HG03342 (cell line): ENCODE measurements around the gene TEAD2.
"Not testable (repeated sequence)": the region's sequence is repeated elsewhere in the genome, so short reads cannot be mapped to it uniquely, and the experiment has no call there.

Experiments used
- ATAC-seq: cut with Tn5 transposase; IDR thresholded peaks from one replicate; pipeline ENCODE4 v1.9.1; 2021; ENCODE audit warnings: mild to moderate bottlenecking, moderate library complexity; ENCODE audit not compliant: unreplicated experiment

The TEAD2 gene

GRCh38 chr19:49333811-49334288 is 28.4 kb downstream of the TEAD2 start:
- peak; percentile 39 for ATAC-seq

DNA sequence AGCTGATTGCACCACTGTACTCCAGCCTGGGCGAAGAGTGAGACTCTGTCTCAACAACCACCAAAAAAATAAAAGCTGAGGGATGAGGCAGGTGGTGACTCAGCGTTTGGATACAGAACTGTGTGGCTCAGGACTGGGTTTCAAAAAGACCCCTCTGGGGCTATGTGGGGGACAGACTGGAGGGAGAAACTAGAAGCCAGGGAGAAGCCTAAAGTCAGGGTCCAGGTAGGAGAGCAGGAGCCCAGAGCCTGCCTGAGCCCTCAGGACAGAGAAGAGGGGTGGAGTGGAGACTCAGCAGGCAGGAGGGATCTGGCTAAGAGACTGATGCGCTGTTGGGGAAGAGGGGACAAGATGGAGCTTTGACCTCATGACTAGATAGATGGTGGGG is 28.8 kb downstream of the TEAD2 start:
- no peak for ATAC-seq

DNA sequence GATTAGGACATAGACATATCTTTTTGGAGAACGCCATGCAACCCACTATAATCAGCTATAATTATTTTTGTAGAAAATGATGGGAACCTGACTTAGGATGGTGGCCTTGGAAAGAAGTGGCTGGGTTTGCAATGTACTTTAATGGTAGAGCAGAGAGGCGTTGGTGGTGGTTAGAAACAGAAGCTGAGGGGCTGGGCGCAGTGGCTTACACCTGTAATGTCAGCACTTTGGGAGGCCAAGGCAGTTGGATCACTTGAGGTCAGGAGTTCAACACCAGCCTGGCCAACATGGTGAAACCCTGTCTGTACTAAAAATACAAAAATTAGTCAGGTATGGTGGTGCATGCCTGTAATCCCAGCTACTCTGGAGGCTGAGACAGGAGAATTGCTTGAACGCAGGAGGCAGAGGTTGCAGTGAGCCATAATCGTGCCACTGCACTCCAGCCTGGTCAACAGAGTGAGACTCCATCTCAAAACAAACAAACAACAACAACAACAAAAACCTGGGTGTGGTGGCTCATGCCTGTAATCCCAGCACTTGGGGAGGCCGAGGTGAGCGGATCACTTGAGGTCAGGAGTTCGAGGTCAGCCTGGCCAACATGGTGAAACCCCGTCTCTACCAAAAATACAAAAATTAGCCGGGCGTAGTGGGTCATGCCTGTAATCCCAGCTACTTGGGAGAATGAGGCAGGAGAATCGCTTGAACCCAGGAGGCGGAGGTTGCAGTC is 29.4 kb downstream of the TEAD2 start:
- ATAC-seq = not testable (repeated sequence)

- ATAC-seq = peak; percentile 55
Observed at GRCh38 chr19:49331616-49332055, 30.6 kb downstream of the TEAD2 start.

DNA sequence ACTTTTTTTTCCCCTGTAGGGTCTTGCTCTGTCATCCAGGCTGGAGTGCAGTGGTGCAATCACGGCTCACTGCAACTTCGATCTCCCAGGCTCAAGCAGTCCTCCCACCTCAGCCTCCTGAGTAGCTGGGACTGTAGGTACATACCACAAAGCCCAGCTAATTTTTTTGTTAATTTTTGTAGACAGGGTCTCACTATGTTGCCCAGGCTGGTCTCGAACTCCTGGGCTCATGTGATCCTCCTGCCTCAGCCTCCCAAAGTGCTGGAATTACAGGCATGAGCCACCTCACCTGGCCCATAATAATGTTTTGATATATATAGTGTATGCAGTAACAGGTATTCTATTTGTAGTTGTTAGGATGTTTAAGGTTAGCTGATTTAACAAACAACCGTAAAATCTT is 31.0 kb downstream of the TEAD2 start:
- not testable (repeated sequence) for ATAC-seq

GRCh38 chr19:49328741-49329140 is 33.5 kb downstream of the TEAD2 start:
- no peak for ATAC-seq

- no peak for ATAC-seq
Observed at GRCh38 chr19:49327878-49328544, 34.2 kb downstream of the TEAD2 start.

DNA sequence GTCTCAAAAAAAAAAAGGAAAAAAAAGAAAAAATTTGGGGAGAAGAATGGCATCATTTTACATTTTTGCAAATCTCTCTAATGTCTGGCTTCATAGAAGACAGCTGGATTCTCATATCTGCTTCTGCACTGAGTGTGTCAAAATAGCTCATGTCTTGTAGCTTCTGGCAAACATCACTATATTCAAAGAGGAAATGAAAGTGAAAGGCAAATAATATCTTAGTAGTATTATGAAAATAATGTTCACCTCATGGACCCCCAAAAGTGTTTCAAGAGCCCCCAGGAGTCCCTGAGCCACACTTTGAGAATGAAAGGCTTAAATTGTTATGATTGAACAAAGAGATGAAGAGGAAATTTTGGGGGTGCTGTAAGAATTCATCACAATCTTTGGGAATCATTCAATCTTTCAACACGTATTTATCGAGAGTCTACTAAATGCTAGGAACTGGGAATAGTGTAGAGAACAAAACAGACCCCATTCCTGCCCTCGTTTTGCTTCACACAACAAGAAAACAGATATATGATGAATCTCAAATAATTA is 36.0 kb downstream of the TEAD2 start:
- ATAC-seq = no peak

- not testable (repeated sequence) for ATAC-seq
Observed at GRCh38 chr19:49325756-49326155, 36.5 kb downstream of the TEAD2 start.

DNA sequence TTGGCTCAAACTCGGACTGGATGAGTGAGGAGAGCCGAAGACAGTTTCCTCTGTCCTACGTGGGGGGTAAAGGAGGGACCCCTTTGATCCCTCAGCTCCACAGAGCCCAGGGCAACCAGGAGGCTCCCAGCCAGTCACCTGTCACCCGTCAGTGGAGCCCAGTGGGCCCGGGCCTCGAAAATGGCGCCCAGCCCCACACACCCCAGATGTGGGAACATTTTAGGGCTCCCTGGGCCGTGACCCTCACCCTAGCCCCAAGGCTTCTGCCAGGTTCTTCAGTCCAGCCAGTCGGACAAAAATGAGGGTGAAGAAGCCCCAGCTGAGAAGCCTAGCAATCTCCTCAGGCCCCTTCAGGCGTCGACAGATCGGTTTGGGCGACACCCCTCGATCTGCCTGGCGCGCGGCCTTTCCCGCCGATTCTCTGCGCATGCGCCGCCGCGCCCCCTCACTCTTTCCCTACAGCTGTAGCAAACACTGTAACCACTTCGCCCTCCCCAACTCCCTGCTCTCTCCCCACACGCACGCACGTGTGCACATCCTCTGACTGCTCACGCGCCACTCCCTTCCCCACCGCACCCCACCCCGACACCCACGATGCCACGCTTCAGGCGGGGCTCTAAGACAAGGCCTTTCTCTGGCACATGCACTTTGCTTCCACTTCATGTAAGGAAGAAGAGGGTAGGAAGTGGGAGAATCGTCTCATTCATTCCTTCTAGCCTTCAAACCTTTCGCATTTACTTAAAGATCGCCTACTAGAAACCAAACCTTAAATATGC is 37.2 kb downstream of the TEAD2 start, which contains the start of gene SLC6A16:
TSS of gene SLC6A16 (minus strand) at position 391 of the 776 bp plus-strand sequence. CDS start 13,844 bp downstream, outside the sequence.
- no peak for ATAC-seq

GRCh38 chr19:49318296-49318695 is 43.9 kb downstream of the TEAD2 start:
- no peak for ATAC-seq

- ATAC-seq = no peak
Observed at GRCh38 chr19:49316284-49316683, 45.9 kb downstream of the TEAD2 start.

GRCh38 chr19:49315111-49315510 is 47.1 kb downstream of the TEAD2 start:
- no peak for ATAC-seq

GRCh38 chr19:49309087-49309486 is 53.1 kb downstream of the TEAD2 start:
- no peak for ATAC-seq

GRCh38 chr19:49306734-49307133 is 55.5 kb downstream of the TEAD2 start:
- ATAC-seq = not testable (repeated sequence)

GRCh38 chr19:49301866-49302252 is 60.4 kb downstream of the TEAD2 start:
- no peak for ATAC-seq

DNA sequence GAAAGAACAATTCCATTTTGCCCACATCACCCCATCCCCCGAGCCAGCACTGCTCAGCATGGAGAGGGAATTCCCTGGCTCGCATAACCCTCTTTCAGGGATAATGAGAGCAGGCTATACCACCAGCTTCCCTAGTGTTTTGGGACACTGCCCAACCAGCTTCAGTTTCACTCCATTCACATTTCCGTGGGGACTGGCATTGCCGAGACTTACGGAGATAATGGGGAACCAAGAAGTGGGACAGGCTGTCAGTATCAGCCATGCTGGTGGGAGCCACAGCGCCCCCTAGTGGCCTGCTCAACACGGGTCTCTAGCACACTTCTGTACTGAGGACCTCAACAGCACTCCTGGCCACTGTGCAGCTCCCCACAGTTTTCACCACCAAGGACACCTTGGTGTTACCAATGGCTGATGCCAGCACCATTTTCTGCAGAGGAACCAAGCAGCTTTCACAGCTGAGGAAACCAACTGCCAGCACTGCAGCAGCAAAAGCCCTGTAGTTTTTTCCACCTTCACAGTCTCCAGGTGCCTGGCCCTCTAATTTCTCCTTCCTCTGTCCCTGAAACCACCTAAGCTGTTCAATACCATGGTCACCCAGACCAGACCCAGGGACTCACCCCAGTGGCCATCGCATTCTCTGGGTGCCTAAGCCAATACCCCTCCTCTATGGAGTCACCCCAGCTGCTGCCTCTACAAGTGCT is 60.9 kb downstream of the TEAD2 start:
- ATAC-seq = no peak

GRCh38 chr19:49298653-49299052 is 63.6 kb downstream of the TEAD2 start:
- ATAC-seq = not testable (repeated sequence)

- no peak for ATAC-seq
Observed at GRCh38 chr19:49297403-49297802, 64.8 kb downstream of the TEAD2 start.

- no peak for ATAC-seq
Observed at GRCh38 chr19:49295208-49295880, 66.9 kb downstream of the TEAD2 start.
